Measurements from ENCODE around the gene REST.

The REST gene

DNA sequence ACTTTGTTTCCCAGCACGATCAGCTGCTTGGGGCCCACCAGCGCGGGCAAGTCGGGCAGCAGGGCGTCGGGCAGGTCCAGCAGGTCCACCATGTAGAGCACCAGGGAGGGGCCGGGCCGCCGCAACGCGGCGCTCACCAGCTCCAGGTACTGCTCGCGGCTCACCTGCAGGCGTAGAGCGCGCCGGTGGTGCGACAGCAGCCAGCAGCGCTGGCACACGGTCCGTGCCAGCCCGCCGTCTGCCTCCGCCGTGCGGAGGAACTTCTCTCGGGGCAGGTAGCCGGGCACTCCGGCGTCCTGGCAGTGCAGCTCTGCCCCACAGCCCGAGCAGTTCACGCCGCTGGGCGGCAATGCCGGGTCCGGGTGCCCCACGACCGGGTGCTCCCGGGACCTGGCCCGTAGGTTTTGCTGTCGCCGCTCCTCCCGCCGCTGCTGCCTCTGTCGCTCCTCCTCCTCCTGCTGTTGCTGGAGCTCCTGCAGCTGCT lies 69.2 kb downstream of the REST start:
- Mint-ChIP-seq H3K9me3 (no peaks in the 10 kb centered on the region), H3K27me3 (no peaks in the 10 kb centered on the region), H3K4me3 (peak overlapping the region; percentile 96), H3K36me3 (peaks cover 21% of the 10 kb centered on the region), H3K4me1 (peaks cover 28% of the 10 kb centered on the region), H3K27ac (peak overlapping the region; percentile 98)
- DNase-seq (ENCODE audit: low spot score in 2 of 2) = peak; percentile 42 to 56
- ATAC-seq (ENCODE audit: low read depth) = peak; percentile 32

DNA sequence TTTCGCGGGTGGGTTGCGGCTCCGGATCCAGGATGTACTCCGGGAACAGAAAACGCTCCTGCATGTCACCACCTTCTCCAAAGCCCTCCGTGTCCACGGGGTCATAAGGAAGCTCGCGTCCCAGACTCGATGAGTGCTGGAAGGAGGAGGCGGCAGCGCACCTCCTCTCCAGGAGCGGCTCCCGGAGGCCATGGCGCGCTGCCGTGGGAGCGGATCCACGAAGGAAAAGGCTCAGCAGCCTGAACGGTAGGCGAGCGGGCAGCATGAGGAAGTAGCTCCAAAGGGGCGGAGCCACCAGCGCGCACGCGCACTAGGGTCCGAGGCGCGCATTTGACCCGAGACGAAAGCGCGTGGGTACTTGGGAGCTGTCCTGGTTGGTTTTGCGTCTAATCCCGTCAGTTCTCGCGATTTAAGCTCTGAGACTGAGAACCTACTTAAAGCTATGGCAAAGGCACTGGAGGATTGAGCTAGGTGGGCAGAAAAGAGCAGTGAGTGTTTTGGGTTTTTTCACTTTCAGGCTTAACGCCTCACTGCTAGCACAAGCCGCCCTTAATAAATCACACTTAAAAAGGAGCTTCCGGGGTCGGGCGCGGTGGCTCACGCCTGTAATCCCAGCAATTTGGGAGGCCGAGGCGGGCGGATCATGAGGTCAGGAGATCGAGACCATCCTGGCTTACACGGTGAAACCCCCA lies 69.8 kb downstream of the REST start, which contains the start of gene NOA1:
TSS of gene NOA1 (minus strand) at position 286 of the 692 bp plus-strand sequence. CDS start at position 265, 21 bp downstream.
- Mint-ChIP-seq H3K27ac (peak within 1 kb of the TSS; percentile 98), H3K27me3 (no peaks in the 10 kb centered on the region), H3K9me3 (no peaks in the 10 kb centered on the region), H3K4me3 (peak within 1 kb of the TSS; percentile 96), H3K36me3 (peaks cover 20% of the 10 kb centered on the region), H3K4me1 (peaks cover 29% of the 10 kb centered on the region)
- ATAC-seq (ENCODE audit: low read depth) (peak; percentile 81), DNase-seq (ENCODE audit: low spot score in 2 of 2) (peak; percentile 98 to 99)

DNA sequence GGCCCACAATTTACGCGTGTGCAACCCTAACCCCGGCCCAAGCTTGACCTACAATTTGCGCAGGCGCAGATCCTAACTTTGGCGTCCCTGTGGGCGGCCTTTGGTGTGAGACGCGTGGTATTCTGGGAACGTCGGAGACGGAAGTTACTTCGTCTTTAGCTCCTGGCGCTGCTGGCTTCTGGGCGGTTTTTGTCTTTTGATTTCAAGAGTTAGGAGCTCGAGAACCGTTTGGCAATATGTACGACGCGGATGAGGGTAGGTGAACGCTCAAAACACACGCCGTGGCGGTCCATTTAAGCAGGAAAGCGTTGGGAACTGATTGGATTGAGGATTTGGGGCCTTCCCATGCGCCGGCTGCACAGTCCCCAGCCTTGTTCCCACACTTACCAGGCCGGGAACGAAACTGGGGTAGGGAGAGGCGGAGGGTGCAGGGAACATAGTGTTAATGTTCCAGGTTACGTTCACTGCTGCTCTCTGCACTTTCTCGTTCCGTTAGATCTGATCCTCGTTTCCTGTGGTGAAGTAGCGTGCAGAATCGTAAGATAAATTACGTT lies 71.1 kb downstream of the REST start, which contains the start of gene POLR2B:
TSS of gene POLR2B (plus strand) at position 147 of the 554 bp plus-strand sequence. CDS start at position 237, 90 bp downstream.
- DNase-seq (ENCODE audit: low spot score in 2 of 2) (peak; percentile 72 to 73), ATAC-seq (ENCODE audit: low read depth) (peak; percentile 51)
- no peaks in the 10 kb centered on the region for H3K27me3 Mint-ChIP-seq
- H3K4me1 Mint-ChIP-seq = peaks cover 32% of the 10 kb centered on the region
- peak within 1 kb of the TSS; percentile 98 for H3K27ac Mint-ChIP-seq
- H3K36me3 Mint-ChIP-seq = peaks cover 11% of the 10 kb centered on the region
- H3K4me3 Mint-ChIP-seq = peak within 1 kb of the TSS; percentile 96
- H3K9me3 Mint-ChIP-seq = no peaks in the 10 kb centered on the region

DNA sequence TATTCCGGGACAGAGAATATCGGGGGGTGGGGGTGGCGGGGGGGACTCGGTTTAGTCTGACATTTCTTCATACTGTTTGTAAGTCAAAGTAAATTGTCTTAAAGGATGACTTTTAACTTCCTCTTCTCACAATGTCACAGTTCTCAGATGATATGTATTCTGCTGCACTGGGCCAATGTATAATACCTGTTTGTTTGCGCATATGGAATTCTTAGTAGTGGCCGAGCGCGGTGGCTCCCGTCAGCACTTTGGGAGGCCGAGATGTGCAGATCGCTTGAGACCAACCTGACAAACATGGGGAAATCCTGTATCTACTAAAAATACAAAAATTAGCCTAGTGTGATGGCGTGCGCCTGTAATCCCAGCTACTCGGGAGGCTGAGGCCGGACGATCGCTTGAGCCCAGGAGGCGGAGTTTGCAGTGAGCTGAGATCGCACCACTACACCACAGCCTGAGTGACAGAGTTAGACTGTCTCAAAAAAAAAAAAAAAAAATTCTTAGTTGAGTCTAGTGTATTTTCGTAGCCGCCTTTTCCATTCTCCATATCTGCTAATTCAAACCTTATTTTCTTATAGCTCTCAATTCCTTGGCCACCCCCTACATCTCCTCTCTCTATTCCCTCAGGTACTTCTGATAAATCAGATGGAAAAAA lies 71.8 kb downstream of the REST start:
- peaks cover 34% of the 10 kb centered on the region for H3K4me1 Mint-ChIP-seq
- peaks cover 9% of the 10 kb centered on the region for H3K36me3 Mint-ChIP-seq
- no peak for DNase-seq (ENCODE audit: low spot score in 2 of 2)

GRCh38 chr4:56981795-56982201 lies 74.1 kb downstream of the REST start:
- peaks cover 12% of the 10 kb centered on the region for H3K36me3 Mint-ChIP-seq
- ATAC-seq (ENCODE audit: low read depth) = no peak
- peak overlapping the region; percentile 81 for H3K27ac Mint-ChIP-seq
- no peak for DNase-seq (ENCODE audit: low spot score in 2 of 2)
- no peaks in the 10 kb centered on the region for H3K27me3 Mint-ChIP-seq
- no peaks in the 10 kb centered on the region for H3K9me3 Mint-ChIP-seq
- H3K4me1 Mint-ChIP-seq = peaks cover 31% of the 10 kb centered on the region
- H3K4me3 Mint-ChIP-seq = peak overlapping the region; percentile 37

More for the DNA sequence above, 71.8 kb downstream of the REST start:
- Mint-ChIP-seq H3K9me3 (no peaks in the 10 kb centered on the region), H3K27me3 (no peaks in the 10 kb centered on the region), H3K4me3 (peak overlapping the region; percentile 96), H3K27ac (peak overlapping the region; percentile 98)
- no peak for ATAC-seq (ENCODE audit: low read depth)

GRCh38 chr4:56986192-56986591 lies 78.5 kb downstream of the REST start:
- Mint-ChIP-seq H3K36me3 (peaks cover 28% of the 10 kb centered on the region), H3K4me3 (no peak overlapping the region), H3K4me1 (peaks cover 28% of the 10 kb centered on the region), H3K27ac (no peak overlapping the region), H3K27me3 (no peaks in the 10 kb centered on the region), H3K9me3 (no peaks in the 10 kb centered on the region)
- DNase-seq (ENCODE audit: low spot score in 2 of 2) (no peak), ATAC-seq (ENCODE audit: low read depth) (no peak)

DNA sequence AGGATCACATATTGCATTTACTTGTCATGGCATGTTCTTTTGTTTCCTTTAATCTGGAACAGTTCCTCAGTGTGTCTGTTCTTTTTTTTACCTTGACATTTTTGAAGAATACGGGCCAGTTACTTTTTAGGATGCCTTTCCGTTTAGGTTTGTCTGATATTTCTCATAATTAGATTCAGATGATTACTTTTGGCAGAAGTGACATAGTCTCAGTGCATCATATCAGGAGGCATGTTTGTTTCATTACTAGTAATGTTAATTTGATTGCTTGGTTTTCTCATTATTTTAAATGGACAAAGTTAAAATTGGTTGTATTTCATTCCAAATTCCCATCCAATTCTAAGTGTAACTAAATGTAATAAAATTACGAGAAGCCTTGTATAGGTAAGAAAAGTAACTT lies 79.3 kb downstream of the REST start:
- ATAC-seq (ENCODE audit: low read depth) (no peak), DNase-seq (ENCODE audit: low spot score in 2 of 2) (no peak)
- peaks cover 31% of the 10 kb centered on the region for H3K36me3 Mint-ChIP-seq
- H3K9me3 Mint-ChIP-seq = no peaks in the 10 kb centered on the region
- H3K27me3 Mint-ChIP-seq = no peaks in the 10 kb centered on the region
- H3K4me1 Mint-ChIP-seq = peaks cover 27% of the 10 kb centered on the region
- no peak overlapping the region for H3K4me3 Mint-ChIP-seq
- no peak overlapping the region for H3K27ac Mint-ChIP-seq

- Mint-ChIP-seq H3K27ac (peak overlapping the region; percentile 35), H3K4me3 (no peak overlapping the region), H3K27me3 (no peaks in the 10 kb centered on the region), H3K9me3 (no peaks in the 10 kb centered on the region), H3K36me3 (peaks cover 31% of the 10 kb centered on the region), H3K4me1 (peaks cover 15% of the 10 kb centered on the region)
- DNase-seq (ENCODE audit: low spot score in 2 of 2) (no peak), ATAC-seq (ENCODE audit: low read depth) (no peak)
Measured at GRCh38 chr4:56990109-56990905, 82.6 kb downstream of the REST start.

GRCh38 chr4:56995525-56995924 lies 87.8 kb downstream of the REST start:
- Mint-ChIP-seq H3K27me3 (no peaks in the 10 kb centered on the region), H3K27ac (no peak overlapping the region), H3K9me3 (no peaks in the 10 kb centered on the region), H3K4me3 (no peak overlapping the region), H3K36me3 (peaks cover 42% of the 10 kb centered on the region), H3K4me1 (peaks cover 10% of the 10 kb centered on the region)
- DNase-seq (ENCODE audit: low spot score in 2 of 2) (no peak), ATAC-seq (ENCODE audit: low read depth) (no peak)

DNA sequence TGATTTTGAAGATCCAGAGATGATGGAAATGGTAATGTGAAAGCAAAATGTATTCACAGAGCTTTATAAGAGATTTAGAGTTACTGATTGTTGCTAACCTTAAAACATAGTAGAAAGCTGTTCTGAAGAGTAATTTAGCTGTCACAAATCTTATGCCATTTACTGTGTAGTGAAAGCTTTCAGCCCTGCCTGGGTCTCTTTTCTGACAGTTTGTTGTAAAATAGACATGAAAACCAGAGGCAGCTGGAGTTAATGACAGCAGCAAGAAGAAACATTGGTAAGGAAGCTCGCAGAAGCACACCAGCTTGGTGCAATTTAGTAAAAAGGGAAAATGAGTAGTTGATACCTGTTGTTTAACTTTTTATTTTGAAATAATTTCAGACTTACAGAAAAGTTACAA lies 92.1 kb downstream of the REST start:
- no peak overlapping the region for H3K4me3 Mint-ChIP-seq
- H3K36me3 Mint-ChIP-seq = peaks cover 32% of the 10 kb centered on the region
- ATAC-seq (ENCODE audit: low read depth) (no peak), DNase-seq (ENCODE audit: low spot score in 2 of 2) (no peak)
- H3K27ac Mint-ChIP-seq = no peak overlapping the region
- no peaks in the 10 kb centered on the region for H3K9me3 Mint-ChIP-seq
- peaks cover 5% of the 10 kb centered on the region for H3K4me1 Mint-ChIP-seq
- no peaks in the 10 kb centered on the region for H3K27me3 Mint-ChIP-seq

- Mint-ChIP-seq H3K36me3 (peaks cover 36% of the 10 kb centered on the region), H3K4me3 (no peak overlapping the region), H3K27ac (no peak overlapping the region), H3K9me3 (no peaks in the 10 kb centered on the region), H3K4me1 (peaks cover 6% of the 10 kb centered on the region), H3K27me3 (no peaks in the 10 kb centered on the region)
- no peak for ATAC-seq (ENCODE audit: low read depth)
- no peak for DNase-seq (ENCODE audit: low spot score in 2 of 2)
Measured at GRCh38 chr4:57013543-57014120, 105.9 kb downstream of the REST start.
